Measurements from ENCODE around the gene CADPS. TPM values are rescaled to one million over a fixed set of nuclear protein-coding genes. Genes with fewer than 3 reads are reported as not detected.

Gene CADPS
- total RNA-seq, 1 experiment from 2014 or later: not detected

DNA sequence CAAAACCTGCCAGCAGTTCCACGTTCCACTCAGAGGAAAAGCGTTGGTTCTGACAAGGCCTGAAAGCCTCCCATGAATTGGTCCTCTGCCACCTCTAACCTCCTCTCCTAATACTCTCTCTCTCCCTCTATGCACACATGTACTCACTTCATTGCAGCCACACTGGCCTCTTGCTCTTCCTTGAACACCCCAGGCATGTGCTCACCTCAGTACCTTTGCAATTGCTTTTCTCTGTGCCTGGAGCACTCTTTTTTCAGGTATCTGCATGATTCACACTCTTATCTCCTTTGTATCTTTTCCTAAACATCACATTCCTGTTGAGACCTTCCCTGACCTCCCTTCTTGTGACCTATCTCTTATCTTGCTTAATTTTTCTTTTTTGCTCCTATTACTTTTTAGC, 323.7 kb downstream of the CADPS start:
- CTCF ChIA-PET: no interaction called here
- H3K27me3 ChIP-seq (replicated peaks; ENCODE audit: insufficient read depth, low read depth, low read length, poor library complexity): peaks cover 9% of the 10 kb centered on the region
- H3K27ac ChIP-seq (ENCODE audit: low read depth, low read length, poor library complexity, severe bottlenecking): no peak overlapping the region
- H3K36me3 ChIP-seq (ENCODE audit: insufficient read depth, low read length, poor library complexity, severe bottlenecking): no peaks in the 10 kb centered on the region
- H3K9me3 ChIP-seq (ENCODE audit: low read depth, low read length, poor library complexity, severe bottlenecking): no peaks in the 10 kb centered on the region
- POLR2A ChIA-PET (ENCODE audit: low non-redundant PET): no interaction called here
- H3K4me1 ChIP-seq (ENCODE audit: insufficient read depth, low read length, poor library complexity, severe bottlenecking): no peaks in the 10 kb centered on the region
- TF ChIP-seq, protein P1, sequence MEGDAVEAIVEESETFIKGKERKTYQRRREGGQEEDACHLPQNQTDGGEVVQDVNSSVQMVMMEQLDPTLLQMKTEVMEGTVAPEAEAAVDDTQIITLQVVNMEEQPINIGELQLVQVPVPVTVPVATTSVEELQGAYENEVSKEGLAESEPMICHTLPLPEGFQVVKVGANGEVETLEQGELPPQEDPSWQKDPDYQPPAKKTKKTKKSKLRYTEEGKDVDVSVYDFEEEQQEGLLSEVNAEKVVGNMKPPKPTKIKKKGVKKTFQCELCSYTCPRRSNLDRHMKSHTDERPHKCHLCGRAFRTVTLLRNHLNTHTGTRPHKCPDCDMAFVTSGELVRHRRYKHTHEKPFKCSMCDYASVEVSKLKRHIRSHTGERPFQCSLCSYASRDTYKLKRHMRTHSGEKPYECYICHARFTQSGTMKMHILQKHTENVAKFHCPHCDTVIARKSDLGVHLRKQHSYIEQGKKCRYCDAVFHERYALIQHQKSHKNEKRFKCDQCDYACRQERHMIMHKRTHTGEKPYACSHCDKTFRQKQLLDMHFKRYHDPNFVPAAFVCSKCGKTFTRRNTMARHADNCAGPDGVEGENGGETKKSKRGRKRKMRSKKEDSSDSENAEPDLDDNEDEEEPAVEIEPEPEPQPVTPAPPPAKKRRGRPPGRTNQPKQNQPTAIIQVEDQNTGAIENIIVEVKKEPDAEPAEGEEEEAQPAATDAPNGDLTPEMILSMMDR (conservative IDR thresholded peaks at IDR 0.05; ENCODE audit: low read depth, low read length): no peak
- no peak overlapping the region for H3K4me3 ChIP-seq (ENCODE audit: low read depth, low read length, poor library complexity, severe bottlenecking)
- intact Hi-C loops (cut with micrococcal nuclease; ENCODE audit: unreplicated experiment): no loop called here
- no TSS peak for BruUV-seq (replicated peaks)
- DNase-seq (ENCODE audit: low spot score): no peak

DNA sequence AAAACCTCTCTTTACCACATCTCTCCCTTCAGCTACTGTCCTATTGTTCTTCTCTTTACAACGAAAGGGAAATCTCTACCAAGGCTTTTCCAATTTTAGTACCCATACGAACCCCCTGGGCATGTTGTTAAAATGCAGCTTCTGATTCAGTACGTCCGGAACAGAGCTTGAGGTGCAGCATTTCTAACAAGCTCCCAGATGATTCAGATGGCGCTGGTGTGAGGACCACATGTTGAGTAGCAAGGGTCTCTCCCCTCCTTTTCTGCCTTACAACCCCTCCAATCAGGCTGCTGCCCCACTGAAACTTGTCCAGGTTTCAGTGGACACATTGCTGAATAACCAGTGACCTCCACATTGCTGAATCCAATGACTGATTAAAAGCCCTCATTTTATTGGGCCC, 324.8 kb downstream of the CADPS start:
- Histone ChIP-seq H3K27ac (ENCODE audit: low read depth, low read length, poor library complexity, severe bottlenecking) (no peak overlapping the region), H3K4me3 (ENCODE audit: low read depth, low read length, poor library complexity, severe bottlenecking) (no peak overlapping the region), H3K4me1 (ENCODE audit: insufficient read depth, low read length, poor library complexity, severe bottlenecking) (no peaks in the 10 kb centered on the region), H3K36me3 (ENCODE audit: insufficient read depth, low read length, poor library complexity, severe bottlenecking) (no peaks in the 10 kb centered on the region), H3K9me3 (ENCODE audit: low read depth, low read length, poor library complexity, severe bottlenecking) (no peaks in the 10 kb centered on the region), H3K27me3 (replicated peaks; ENCODE audit: insufficient read depth, low read depth, low read length, poor library complexity) (peaks cover 9% of the 10 kb centered on the region)
- DNase-seq (ENCODE audit: low spot score): no peak
- POLR2A ChIA-PET (ENCODE audit: low non-redundant PET): no interaction called here
- intact Hi-C loops (cut with micrococcal nuclease; ENCODE audit: unreplicated experiment): no loop called here
- CTCF ChIA-PET: no interaction called here
- no TSS peak for BruUV-seq (replicated peaks)
- TF ChIP-seq, protein P1 (conservative IDR thresholded peaks at IDR 0.05; ENCODE audit: low read depth, low read length): no peak
- no peak for TF ChIP-seq EZH2 (IDR thresholded peaks at IDR 0.05; ENCODE audit: borderline replicate concordance, low read depth, low read length, poor library complexity, severe bottlenecking)

DNA sequence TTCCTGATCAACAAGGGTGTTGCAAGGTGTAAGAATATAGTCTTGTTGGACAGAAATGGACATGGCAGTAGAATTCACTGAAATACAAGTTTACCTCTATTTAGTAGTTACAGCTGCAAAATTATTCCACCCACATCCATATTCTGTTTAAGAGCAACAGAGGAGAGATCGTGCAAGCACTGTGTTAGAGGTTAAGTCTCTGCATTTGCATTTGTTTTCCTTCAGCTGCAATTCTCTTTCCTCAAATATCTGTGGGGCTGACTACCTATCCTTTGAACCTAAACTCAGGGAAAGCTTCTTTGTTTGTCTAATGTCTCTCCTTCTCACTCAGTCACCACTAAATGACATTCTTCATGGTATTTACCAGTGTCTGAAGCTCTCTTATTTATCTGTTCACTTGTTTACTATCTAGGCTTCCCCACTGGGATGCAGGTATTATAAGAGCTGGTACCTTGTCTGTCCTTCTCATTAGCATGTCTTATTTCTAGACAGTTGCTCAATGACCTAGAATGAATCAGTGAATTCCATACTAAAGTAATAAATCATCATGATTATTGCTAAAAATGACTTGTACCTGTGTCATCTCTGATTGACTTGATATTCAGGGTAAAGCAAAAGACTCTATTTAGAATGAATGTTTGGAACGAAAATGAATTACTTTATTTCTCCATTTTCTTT, 326.5 kb downstream of the CADPS start:
- POLR2A ChIA-PET (ENCODE audit: low non-redundant PET): no interaction called here
- TF ChIP-seq, protein P1 (conservative IDR thresholded peaks at IDR 0.05; ENCODE audit: low read depth, low read length): no peak
- no peak for TF ChIP-seq EZH2 (IDR thresholded peaks at IDR 0.05; ENCODE audit: borderline replicate concordance, low read depth, low read length, poor library complexity, severe bottlenecking)
- BruUV-seq (replicated peaks): no TSS peak
- Histone ChIP-seq H3K4me1 (ENCODE audit: insufficient read depth, low read length, poor library complexity, severe bottlenecking) (no peaks in the 10 kb centered on the region), H3K36me3 (ENCODE audit: insufficient read depth, low read length, poor library complexity, severe bottlenecking) (no peaks in the 10 kb centered on the region), H3K9me3 (ENCODE audit: low read depth, low read length, poor library complexity, severe bottlenecking) (no peaks in the 10 kb centered on the region), H3K27ac (ENCODE audit: low read depth, low read length, poor library complexity, severe bottlenecking) (no peak overlapping the region), H3K27me3 (replicated peaks; ENCODE audit: insufficient read depth, low read depth, low read length, poor library complexity) (peaks cover 18% of the 10 kb centered on the region), H3K4me3 (ENCODE audit: low read depth, low read length, poor library complexity, severe bottlenecking) (no peak overlapping the region)
- CTCF ChIA-PET: interaction anchor here (0.6 kb wide), 1 partner anchor 75 kb away, joined by 4 read pairs; no protein-coding TSS in a partner anchor
- DNase-seq (ENCODE audit: low spot score): no peak
- intact Hi-C loops (cut with micrococcal nuclease; ENCODE audit: unreplicated experiment): no loop called here

Data from A673 (cell line).